IPS-18c (cell line): ENCODE data around the gene CCDC88C.
"Not testable (repeated sequence)": the region's sequence is repeated elsewhere in the genome, so short reads cannot be mapped to it uniquely, and the experiment has no call there.

ENCODE experiments used
- H3K4me3 ChIP-seq: 2 replicates; pipeline ENCODE4 v1.7.0; 2013; ENCODE audit warnings: low read depth, mild to moderate bottlenecking, low read length, moderate library complexity; ENCODE audit not compliant: insufficient read depth
- H3K9me3 ChIP-seq: one replicate; pipeline ENCODE4 v1.6.1; 2013; ENCODE audit warnings: mild to moderate bottlenecking, low read length, moderate library complexity; ENCODE audit not compliant: control insufficient read depth, insufficient read depth

The CCDC88C gene

GRCh38 chr14:91424813-91425530 lies 7.4 kb upstream of the CCDC88C start:
- Histone ChIP-seq H3K4me3 (no peak overlapping the region), H3K9me3 (no peaks in the 10 kb centered on the region)

DNA sequence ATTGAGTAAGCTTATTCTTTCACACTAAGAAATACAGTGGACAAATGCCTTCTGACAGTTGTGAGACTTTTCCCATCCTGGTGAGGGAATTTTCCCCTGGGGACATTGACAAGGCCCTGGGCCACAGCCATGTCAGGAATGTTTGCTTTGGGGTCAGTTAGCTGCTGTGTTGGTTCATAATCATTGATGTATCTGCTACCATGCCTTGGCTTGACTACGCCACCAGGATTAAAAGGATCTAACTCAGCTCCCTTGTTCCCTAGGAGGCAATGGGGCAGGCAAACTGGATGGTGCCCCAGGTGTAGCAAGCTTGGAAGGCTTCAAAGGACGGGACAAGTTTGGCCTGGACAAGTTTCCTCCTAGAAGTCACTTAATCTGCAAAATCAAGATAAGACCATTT lies 3.1 kb upstream of the CCDC88C start:
- Histone ChIP-seq H3K4me3 (no peak overlapping the region), H3K9me3 (no peaks in the 10 kb centered on the region)

- no peak overlapping the region for H3K4me3 ChIP-seq
- no peaks in the 10 kb centered on the region for H3K9me3 ChIP-seq
These were observed 1.8 kb upstream of the CCDC88C start for GRCh38 chr14:91419451-91419850.

DNA sequence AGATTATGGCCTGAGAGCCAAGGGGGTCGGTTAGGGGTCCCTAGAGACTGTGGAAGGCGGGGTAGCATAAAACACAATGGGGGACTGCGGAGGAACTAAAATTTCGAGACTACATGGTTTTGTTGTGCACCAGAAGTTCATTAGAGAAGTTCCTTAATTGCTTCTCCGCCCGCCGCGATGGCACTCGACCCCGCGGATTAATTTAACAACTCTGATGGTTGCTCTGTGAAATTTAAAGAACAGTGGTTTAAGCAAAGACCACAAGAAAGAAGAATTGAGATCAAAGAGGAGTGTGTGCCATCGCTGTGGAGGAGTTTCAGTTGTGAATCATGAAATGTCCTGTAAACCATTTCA lies 1.4 kb upstream of the CCDC88C start:
- Histone ChIP-seq H3K9me3 (no peaks in the 10 kb centered on the region), H3K4me3 (no peak overlapping the region)

GRCh38 chr14:91418387-91419043 lies 895 bp upstream of the CCDC88C start:
- no peaks in the 10 kb centered on the region for H3K9me3 ChIP-seq
- H3K4me3 ChIP-seq = peak overlapping the region; percentile 32

DNA sequence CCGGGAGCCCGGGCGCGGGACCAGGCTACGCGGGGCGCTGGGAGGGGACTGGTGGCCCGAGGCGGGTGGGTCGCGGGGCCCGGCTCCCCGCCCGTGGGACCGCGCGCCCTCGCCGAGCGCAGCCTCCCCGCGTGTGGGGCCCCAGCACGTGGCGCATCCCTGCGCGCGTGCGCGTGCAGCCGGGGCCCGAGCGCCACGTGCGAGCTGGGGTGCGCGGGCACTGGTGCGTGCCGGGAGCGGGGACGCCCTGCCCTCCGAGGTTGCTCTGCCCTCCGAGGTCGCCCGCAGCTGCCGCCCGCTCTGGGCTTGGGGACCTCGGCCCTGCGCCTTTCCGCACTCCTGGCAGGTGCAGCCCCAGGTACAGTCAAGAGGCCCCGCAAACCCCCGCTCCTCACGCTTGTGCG lies 365 bp upstream of the CCDC88C start:
- peak overlapping the region; percentile 32 for H3K4me3 ChIP-seq

GRCh38 chr14:91416744-91417119 lies 888 bp downstream of the CCDC88C start:
- H3K4me3 ChIP-seq = peak overlapping the region; percentile 77
- H3K9me3 ChIP-seq = no peaks in the 10 kb centered on the region

More for the DNA sequence above, 365 bp upstream of the CCDC88C start:
- no peaks in the 10 kb centered on the region for H3K9me3 ChIP-seq

DNA sequence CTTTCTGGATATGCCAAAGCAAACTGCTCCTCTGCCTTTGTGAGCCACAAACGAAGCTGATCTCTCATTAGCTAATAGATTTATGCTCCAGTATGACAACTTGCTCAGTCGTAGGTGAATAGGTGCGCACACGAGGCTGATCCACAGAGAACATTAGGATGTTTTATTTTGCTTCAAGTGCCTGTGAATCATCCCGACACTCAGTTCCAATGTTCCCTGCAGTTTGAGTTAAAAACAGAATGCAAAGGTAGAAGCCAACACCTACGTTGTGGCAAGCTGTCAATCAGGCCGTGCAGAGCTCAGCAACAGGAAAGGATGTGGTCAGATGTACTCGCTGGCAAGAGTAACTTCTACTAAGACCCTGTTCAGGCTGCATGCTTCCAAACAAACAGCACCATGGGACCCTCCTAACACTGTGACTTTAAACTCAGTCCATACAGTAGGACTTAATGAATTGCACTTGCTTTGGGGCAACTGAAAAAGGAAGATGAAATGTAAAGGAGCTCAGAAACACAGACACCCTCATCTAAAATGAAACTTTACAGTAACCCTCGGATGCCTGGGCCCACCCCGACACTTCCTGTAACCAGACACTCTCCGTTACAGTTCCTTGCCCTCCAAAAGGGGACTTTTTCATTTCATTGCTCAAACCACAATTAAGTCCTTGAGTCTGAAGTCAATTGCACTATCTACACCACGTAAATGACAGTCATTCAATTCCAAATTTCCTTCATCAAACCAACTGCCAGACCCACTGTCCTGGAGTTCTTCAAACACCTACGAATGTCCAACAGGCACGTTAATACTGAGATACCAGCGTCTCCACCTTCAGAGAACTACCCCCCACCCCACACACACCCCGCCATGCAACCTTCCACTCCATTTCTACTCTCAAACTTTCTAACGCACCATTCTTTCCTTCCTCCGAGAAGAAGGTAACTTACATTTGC lies 1.6 kb downstream of the CCDC88C start:
- H3K4me3 ChIP-seq = peak overlapping the region; percentile 77
- no peaks in the 10 kb centered on the region for H3K9me3 ChIP-seq

DNA sequence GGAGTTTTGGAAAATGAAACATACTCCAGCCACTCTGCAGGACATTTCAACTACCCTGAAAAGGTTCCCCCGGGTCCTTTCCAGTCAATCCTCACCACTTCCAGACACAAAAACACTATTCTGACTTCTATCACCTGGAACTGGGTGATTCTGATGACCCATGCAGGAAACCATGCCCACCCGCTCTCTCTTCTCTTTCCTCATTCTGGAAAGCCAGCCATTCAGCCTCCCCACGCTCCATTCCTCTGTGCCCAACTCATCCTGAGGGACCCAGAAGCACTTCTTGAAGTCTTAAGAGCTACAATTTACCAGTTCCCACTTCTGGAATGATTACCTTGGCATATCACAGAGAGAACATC lies 3.2 kb downstream of the CCDC88C start:
- Histone ChIP-seq H3K9me3 (no peaks in the 10 kb centered on the region), H3K4me3 (0 out of 2 replicates have a peak overlapping the region, but pooled peaks have one; percentile 4)

DNA sequence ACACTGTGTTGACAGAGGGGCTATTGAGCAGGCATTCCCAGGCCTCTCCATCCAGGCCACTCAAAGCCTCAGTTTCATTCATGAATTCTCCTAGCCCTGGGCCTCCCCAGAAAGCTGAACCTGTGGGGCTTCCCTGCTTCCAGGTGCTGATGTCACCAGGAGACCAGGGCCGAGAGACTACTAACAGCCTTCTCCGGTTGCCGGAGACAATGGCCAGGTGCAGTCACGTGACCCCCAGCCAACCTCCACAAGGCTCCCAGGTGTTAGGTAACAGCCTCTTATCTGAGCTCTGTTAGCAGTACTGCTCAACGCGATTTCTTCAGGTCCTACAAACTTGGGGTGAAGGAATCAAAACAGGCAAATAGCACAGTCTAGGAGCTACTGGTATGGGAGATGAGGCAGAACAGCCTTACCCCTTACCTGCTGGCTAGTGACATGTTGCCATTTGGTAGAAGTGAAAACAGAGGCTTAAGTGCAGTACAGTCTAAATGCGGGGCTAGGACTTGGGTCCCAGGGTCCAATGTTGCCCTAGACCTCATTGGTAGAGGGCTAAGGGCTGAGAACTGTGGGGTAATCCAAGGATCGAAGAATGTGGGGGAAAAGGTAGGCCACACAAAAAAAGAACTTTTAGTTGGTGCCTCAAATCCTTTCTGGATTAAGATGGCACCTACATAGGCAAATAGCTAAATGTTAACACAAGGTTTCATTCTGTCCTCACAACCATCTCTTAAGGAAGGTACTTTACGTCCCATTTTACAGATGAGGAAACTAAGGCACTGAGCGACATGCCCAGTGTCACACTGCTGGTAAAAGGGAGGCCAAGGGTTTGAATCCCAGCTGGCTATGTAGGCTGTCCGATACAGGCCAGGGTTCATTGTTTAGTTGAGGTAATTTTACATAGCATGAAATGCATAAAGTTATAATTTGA lies 3.8 kb downstream of the CCDC88C start:
- Histone ChIP-seq H3K4me3 (0 out of 2 replicates have a peak overlapping the region, but pooled peaks have one; percentile 4), H3K9me3 (no peaks in the 10 kb centered on the region)

DNA sequence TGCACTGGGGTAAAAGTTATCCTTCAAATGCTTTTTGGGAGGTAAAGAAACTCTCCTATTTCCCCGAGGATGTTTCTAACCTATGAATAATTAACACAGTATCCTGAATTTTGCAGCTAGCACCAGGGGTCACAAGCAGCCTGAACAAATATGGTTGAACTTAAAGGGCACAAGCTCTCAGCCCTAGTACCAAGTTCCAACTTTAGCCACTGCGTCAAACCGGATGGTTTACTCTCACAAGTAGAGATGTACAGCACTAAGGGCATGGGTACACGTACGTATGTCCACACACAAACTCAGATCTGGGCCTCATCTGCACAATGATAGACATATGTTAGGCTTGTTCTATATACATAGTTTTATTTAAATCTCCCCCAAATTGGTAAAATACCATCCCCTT lies 4.7 kb downstream of the CCDC88C start:
- Histone ChIP-seq H3K4me3 (no peak overlapping the region), H3K9me3 (no peaks in the 10 kb centered on the region)

- Histone ChIP-seq H3K4me3 (no peak overlapping the region), H3K9me3 (no peaks in the 10 kb centered on the region)
These were observed 6.7 kb downstream of the CCDC88C start for GRCh38 chr14:91410771-91411536.

GRCh38 chr14:91409928-91410718 lies 7.5 kb downstream of the CCDC88C start:
- Histone ChIP-seq H3K9me3 (no peaks in the 10 kb centered on the region), H3K4me3 (no peak overlapping the region)

- not testable (repeated sequence) for H3K9me3 ChIP-seq, H3K4me3 ChIP-seq
These were observed 8.4 kb downstream of the CCDC88C start for GRCh38 chr14:91409240-91409639.

DNA sequence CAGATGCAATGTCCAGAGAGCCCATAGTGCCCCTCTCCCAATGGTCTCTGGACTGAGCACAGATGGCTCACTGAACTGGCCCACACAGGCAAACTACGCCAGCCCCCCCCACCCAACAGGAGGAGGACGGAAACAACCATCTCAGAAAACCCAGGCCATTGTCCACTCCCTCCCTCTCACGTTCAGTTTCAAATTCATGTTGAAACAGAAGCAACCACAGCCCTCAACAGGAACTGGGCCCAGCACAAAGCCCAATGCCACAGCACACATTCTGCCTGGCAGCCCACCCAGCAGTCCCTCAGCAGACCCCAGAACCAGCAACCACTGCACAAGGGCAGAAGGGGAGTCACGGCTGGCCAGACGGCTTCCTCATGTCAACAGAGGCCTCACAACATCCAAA lies 10.6 kb downstream of the CCDC88C start:
- Histone ChIP-seq H3K9me3 (peaks cover 2% of the 10 kb centered on the region), H3K4me3 (no peak overlapping the region)

- H3K9me3 ChIP-seq = peaks cover 2% of the 10 kb centered on the region
These were observed 11.2 kb downstream of the CCDC88C start for GRCh38 chr14:91406451-91406850.

More at GRCh38 chr14:91406451-91406850, 11.2 kb downstream of the CCDC88C start:
- no peak overlapping the region for H3K4me3 ChIP-seq
